WTC11 (cell line): Measurements from ENCODE around the gene MED23. TPM values are rescaled to one million over a fixed set of nuclear protein-coding genes. Genes with fewer than 3 reads are reported as not detected.

Experiments
- ATAC-seq: fragments of 200-7000 bp; cut with Tn5 transposase; 2 replicates; pipeline ENCODE4 v1.10.0; 2021; ENCODE audit warnings: mild to moderate bottlenecking, moderate library complexity
- CTCF ChIA-PET: fragments of 300-600 bp; sonication (Branson Sonifier 250); formaldehyde crosslinking; loops from one replicate; lab custom pipeline; 2021; ENCODE audit warnings: antibody characterized with exemption; lab: Charles Lee
- POLR2A ChIA-PET: fragments of 350-600 bp; sonication (Branson Sonifier 250); formaldehyde crosslinking; loops from one replicate; lab custom pipeline; 2021; ENCODE audit warnings: antibody characterized with exemption; lab: Charles Lee
- DNase-seq: peaks from one replicate; pipeline ENCODE4 v3.0.0; 2021; ENCODE audit warnings: low spot score
- H3K27ac Mint-ChIP-seq: 2 replicates; pipeline ENCODE4 v1.8.0; 2021; ENCODE audit warnings: mixed read lengths
- H3K27me3 Mint-ChIP-seq: 2 replicates; pipeline ENCODE4 v1.8.0; 2021; ENCODE audit warnings: low read depth, mild to moderate bottlenecking, moderate library complexity, mixed read lengths
- H3K36me3 Mint-ChIP-seq: 2 replicates; pipeline ENCODE4 v1.8.0; 2021; ENCODE audit warnings: mixed read lengths
- H3K4me1 Mint-ChIP-seq: 2 replicates; pipeline ENCODE4 v1.8.0; 2022; ENCODE audit warnings: mixed read lengths
- H3K4me3 Mint-ChIP-seq: 2 replicates; pipeline ENCODE4 v1.8.0; 2021; ENCODE audit warnings: mild to moderate bottlenecking, moderate library complexity, mixed read lengths
- H3K9me3 Mint-ChIP-seq: 2 replicates; pipeline ENCODE4 v1.8.0; 2021; ENCODE audit warnings: mixed read lengths
- AFF4 ChIP-seq: sonication (generic); formaldehyde crosslinking; IDR thresholded peaks from 2 replicates; pipeline ENCODE4 v1.8.1; 2023; ENCODE audit warnings: mild to moderate bottlenecking, missing genetic modification reagents, borderline replicate concordance
- CTCF ChIP-seq: fragments of 200-600 bp; IDR thresholded peaks from 2 replicates; pipeline ENCODE4 v1.8.0; 2022; ENCODE audit warnings: antibody characterized with exemption
- E2F1 ChIP-seq: sonication (generic); formaldehyde crosslinking; IDR thresholded peaks from 2 replicates; pipeline ENCODE4 v1.8.0; 2022; ENCODE audit warnings: mild to moderate bottlenecking, missing genetic modification reagents
- EMX1 ChIP-seq: fragments of 250-450 bp; sonication (Bioruptor Pico); IDR thresholded peaks from 2 replicates; pipeline ENCODE4 v1.8.0; 2021; ENCODE audit warnings: mild to moderate bottlenecking
- ESRRA ChIP-seq: sonication (generic); formaldehyde crosslinking; IDR thresholded peaks from 2 replicates; pipeline ENCODE4 v1.8.1; 2022; ENCODE audit warnings: mild to moderate bottlenecking, missing genetic modification reagents, borderline replicate concordance
- FOXJ3 ChIP-seq: sonication (generic); formaldehyde crosslinking; IDR thresholded peaks from 2 replicates; pipeline ENCODE4 v1.9.0; 2021; ENCODE audit warnings: missing genetic modification reagents, mild to moderate bottlenecking, borderline replicate concordance
- GTF2I ChIP-seq: fragments of 250-450 bp; sonication (Bioruptor Pico); conservative IDR thresholded peaks from 2 replicates; pipeline ENCODE4 v1.4.0; 2021; ENCODE audit warnings: mild to moderate bottlenecking
- KAT7 ChIP-seq: sonication (generic); formaldehyde crosslinking; IDR thresholded peaks from 2 replicates; pipeline ENCODE4 v1.8.1; 2023; ENCODE audit warnings: missing genetic modification reagents, mild to moderate bottlenecking, borderline replicate concordance
- MXD4 ChIP-seq: fragments of 250-450 bp; sonication (Bioruptor Pico); IDR thresholded peaks from 2 replicates; pipeline ENCODE4 v1.8.0; 2021; ENCODE audit warnings: mild to moderate bottlenecking, moderate library complexity, borderline replicate concordance
- NR1H2 ChIP-seq: sonication (generic); formaldehyde crosslinking; IDR thresholded peaks from 2 replicates; pipeline ENCODE4 v1.9.0; 2021; ENCODE audit warnings: mild to moderate bottlenecking, moderate library complexity, missing genetic modification reagents
- NR2C2 ChIP-seq: sonication (generic); formaldehyde crosslinking; IDR thresholded peaks from 2 replicates; pipeline ENCODE4 v1.8.0; 2022; ENCODE audit warnings: mild to moderate bottlenecking, missing genetic modification reagents
- OVOL2 ChIP-seq: fragments of 250-450 bp; sonication (Bioruptor Pico); IDR thresholded peaks from 2 replicates; pipeline ENCODE4 v1.9.0; 2021; ENCODE audit warnings: mild to moderate bottlenecking, borderline replicate concordance
- SMAD3 ChIP-seq: sonication (generic); formaldehyde crosslinking; IDR thresholded peaks from 2 replicates; pipeline ENCODE4 v1.8.0; 2022; ENCODE audit warnings: missing genetic modification reagents, mild to moderate bottlenecking, borderline replicate concordance
- SMAD4 ChIP-seq: sonication (generic); formaldehyde crosslinking; IDR thresholded peaks from 2 replicates; pipeline ENCODE4 v1.8.0; 2022; ENCODE audit warnings: mild to moderate bottlenecking, missing genetic modification reagents
- TEAD4 ChIP-seq: sonication (generic); formaldehyde crosslinking; IDR thresholded peaks from 2 replicates; pipeline ENCODE4 v1.8.0; 2022; ENCODE audit warnings: mild to moderate bottlenecking, missing genetic modification reagents
- USF2 ChIP-seq: sonication (generic); formaldehyde crosslinking; IDR thresholded peaks from 2 replicates; pipeline ENCODE4 v1.8.1; 2023; ENCODE audit warnings: mild to moderate bottlenecking, missing genetic modification reagents, moderate library complexity
- ZBTB21 ChIP-seq: sonication (generic); formaldehyde crosslinking; IDR thresholded peaks from 2 replicates; pipeline ENCODE4 v1.8.1; 2023; ENCODE audit warnings: mild to moderate bottlenecking, missing genetic modification reagents, borderline replicate concordance
- ZMAT4 ChIP-seq: fragments of 250-450 bp; sonication (Bioruptor Pico); IDR thresholded peaks from 2 replicates; pipeline ENCODE4 v1.9.0; 2021; ENCODE audit warnings: mild to moderate bottlenecking
- ZNF121 ChIP-seq: sonication (generic); formaldehyde crosslinking; IDR thresholded peaks from 2 replicates; pipeline ENCODE4 v1.8.0; 2023; ENCODE audit warnings: missing genetic modification reagents
- ZNF423 ChIP-seq: fragments of 250-450 bp; sonication (Bioruptor Pico); IDR thresholded peaks from 2 replicates; pipeline ENCODE4 v2.1.2; 2022; ENCODE audit warnings: mild to moderate bottlenecking, moderate library complexity
- ZNF512 ChIP-seq: sonication (generic); formaldehyde crosslinking; IDR thresholded peaks from 2 replicates; pipeline ENCODE4 v1.8.1; 2022; ENCODE audit warnings: missing genetic modification reagents, borderline replicate concordance
- ZNF532 ChIP-seq: fragments of 250-450 bp; sonication (Bioruptor Pico); IDR thresholded peaks from 2 replicates; pipeline ENCODE4 v1.9.0; 2021; ENCODE audit warnings: mild to moderate bottlenecking, borderline replicate concordance
- total RNA-seq: library from RNA; stranded (reverse); gene quantifications from 3 replicates; pipeline ENCODE4 v1.2.3, GENCODE V29; 2021

MED23 gene
- total RNA-seq, 1 experiment from 2014 or later, result 19.0 TPM

- no peak for TF ChIP-seq NR1H2 (CRISPR knock-in tag)
- no peak for TF ChIP-seq KAT7 (CRISPR knock-in tag)
- TF ChIP-seq ESRRA, result no peak
- TF ChIP-seq CTCF, result no peak
- TF ChIP-seq ZNF423 (CRISPR knock-in tag), result no peak
- TF ChIP-seq MXD4 (CRISPR knock-in tag), result no peak
Observed at GRCh38 chr6:131657630-131658111, 29.6 kb upstream of the MED23 start (continued).

GRCh38 chr6:131657222-131657621 lies 29.2 kb upstream of the MED23 start:
- DNase-seq (no peak), ATAC-seq (no peak)
- H3K27me3 Mint-ChIP-seq, result peaks cover 33% of the 10 kb centered on the region
- TF ChIP-seq NR2C2 (CRISPR knock-in tag), result no peak
- no peak for TF ChIP-seq ZNF121 (CRISPR knock-in tag)
- no peak for TF ChIP-seq E2F1 (CRISPR knock-in tag)
- no peak for TF ChIP-seq SMAD3
- no peak for TF ChIP-seq ZNF532 (CRISPR knock-in tag)
- no peak for TF ChIP-seq EMX1 (CRISPR knock-in tag)
- no peak for TF ChIP-seq ZNF512 (CRISPR knock-in tag)
- TF ChIP-seq SMAD4 (CRISPR knock-in tag), result no peak
- no peak for TF ChIP-seq GTF2I
- no peak for TF ChIP-seq ZMAT4 (CRISPR knock-in tag)
- no peak for TF ChIP-seq ZBTB21
- no peak for TF ChIP-seq TEAD4 (CRISPR knock-in tag)
- TF ChIP-seq FOXJ3, result no peak
- no peak for TF ChIP-seq OVOL2 (CRISPR knock-in tag)
- no peak for TF ChIP-seq AFF4 (CRISPR knock-in tag)
- no peak for TF ChIP-seq USF2 (CRISPR knock-in tag)
- no peak overlapping the region for H3K4me3 Mint-ChIP-seq
- ChIA-PET POLR2A (interaction anchor here (0.6 kb wide), 2 partner anchors 110 to 252 kb away, joined by 3 read pairs; no protein-coding TSS in a partner anchor), CTCF (no interaction called here)
- no peaks in the 10 kb centered on the region for H3K9me3 Mint-ChIP-seq
- no peaks in the 10 kb centered on the region for H3K36me3 Mint-ChIP-seq
- H3K4me1 Mint-ChIP-seq, result no peaks in the 10 kb centered on the region
- no peak overlapping the region for H3K27ac Mint-ChIP-seq
